ENCODE data around the gene RETREG2.

The RETREG2 gene

GRCh38 chr2:219174146-219174545, 3.9 kb upstream of the RETREG2 start:
- TF ChIP-seq, protein P1, sequence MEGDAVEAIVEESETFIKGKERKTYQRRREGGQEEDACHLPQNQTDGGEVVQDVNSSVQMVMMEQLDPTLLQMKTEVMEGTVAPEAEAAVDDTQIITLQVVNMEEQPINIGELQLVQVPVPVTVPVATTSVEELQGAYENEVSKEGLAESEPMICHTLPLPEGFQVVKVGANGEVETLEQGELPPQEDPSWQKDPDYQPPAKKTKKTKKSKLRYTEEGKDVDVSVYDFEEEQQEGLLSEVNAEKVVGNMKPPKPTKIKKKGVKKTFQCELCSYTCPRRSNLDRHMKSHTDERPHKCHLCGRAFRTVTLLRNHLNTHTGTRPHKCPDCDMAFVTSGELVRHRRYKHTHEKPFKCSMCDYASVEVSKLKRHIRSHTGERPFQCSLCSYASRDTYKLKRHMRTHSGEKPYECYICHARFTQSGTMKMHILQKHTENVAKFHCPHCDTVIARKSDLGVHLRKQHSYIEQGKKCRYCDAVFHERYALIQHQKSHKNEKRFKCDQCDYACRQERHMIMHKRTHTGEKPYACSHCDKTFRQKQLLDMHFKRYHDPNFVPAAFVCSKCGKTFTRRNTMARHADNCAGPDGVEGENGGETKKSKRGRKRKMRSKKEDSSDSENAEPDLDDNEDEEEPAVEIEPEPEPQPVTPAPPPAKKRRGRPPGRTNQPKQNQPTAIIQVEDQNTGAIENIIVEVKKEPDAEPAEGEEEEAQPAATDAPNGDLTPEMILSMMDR (IDR thresholded peaks at IDR 0.05; ENCODE audit: insufficient read depth, low read depth, low read length, missing control alignments), result no peak

GRCh38 chr2:219174801-219175200, 3.3 kb upstream of the RETREG2 start:
- TF ChIP-seq, protein P1 (IDR thresholded peaks at IDR 0.05; ENCODE audit: insufficient read depth, low read depth, low read length, missing control alignments), result no peak
- H3K4me3 ChIP-seq (ENCODE audit: low read depth, low read length), result no peak overlapping the region
- DNase-seq (ENCODE audit: low read depth), result no peak

More at GRCh38 chr2:219174146-219174545, 3.9 kb upstream of the RETREG2 start:
- no peak overlapping the region for H3K4me3 ChIP-seq (ENCODE audit: low read depth, low read length)
- DNase-seq (ENCODE audit: low read depth), result no peak

- TF ChIP-seq, protein P1 (IDR thresholded peaks at IDR 0.05; ENCODE audit: insufficient read depth, low read depth, low read length, missing control alignments), result no peak
- H3K4me3 ChIP-seq (ENCODE audit: low read depth, low read length), result peak overlapping the region; percentile 88
- DNase-seq (ENCODE audit: low read depth), result no peak
These were observed 2.6 kb upstream of the RETREG2 start for GRCh38 chr2:219175486-219175885.

DNA sequence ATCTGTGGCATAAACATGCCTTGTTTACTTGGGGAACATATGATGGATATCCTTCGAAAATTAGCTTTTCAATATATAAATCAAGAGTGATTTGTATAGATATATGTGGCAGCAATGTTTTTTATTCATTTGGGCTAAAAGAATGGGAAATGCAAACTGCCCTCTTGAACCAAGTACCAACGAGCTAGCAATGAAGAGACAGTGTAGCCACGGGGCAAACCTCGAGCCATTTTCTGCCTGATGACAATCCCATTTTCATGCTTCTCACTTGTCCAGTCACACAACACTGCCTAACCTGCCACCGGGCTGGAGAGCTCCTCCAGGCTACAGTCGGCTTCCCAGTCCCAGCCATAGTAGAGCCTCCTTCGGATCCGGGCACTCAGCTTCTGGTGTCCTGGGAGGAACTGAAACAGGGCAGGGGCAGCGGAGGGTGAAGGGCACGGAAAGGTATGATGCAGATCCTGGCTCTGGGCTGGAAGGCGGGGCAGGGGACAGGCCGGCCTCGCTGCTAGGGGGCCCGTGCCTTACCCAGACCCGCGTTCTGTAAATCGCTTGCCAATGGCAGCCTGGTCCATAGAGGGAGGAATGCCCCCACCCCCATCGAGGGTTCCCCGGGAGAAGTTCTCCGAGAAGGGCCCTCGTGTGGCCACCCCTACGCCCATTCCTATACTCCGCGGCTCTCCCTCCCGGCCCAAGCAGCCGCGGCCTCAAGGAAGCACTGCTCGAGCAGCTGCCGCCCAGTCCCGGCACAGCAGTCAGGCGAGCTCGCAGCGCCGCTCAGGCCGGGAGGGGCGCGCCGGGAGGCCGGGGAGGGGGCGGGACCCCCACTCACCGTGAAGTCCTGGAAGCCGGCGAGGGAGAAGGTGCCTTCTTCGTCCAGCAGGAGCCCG, 1.9 kb upstream of the RETREG2 start:
- peak; percentile 62 for DNase-seq (ENCODE audit: low read depth)
- TF ChIP-seq, protein P1 (IDR thresholded peaks at IDR 0.05; ENCODE audit: insufficient read depth, low read depth, low read length, missing control alignments), result no peak
- H3K4me3 ChIP-seq (ENCODE audit: low read depth, low read length), result peak overlapping the region; percentile 88

GRCh38 chr2:219176818-219177551, 1.1 kb upstream of the RETREG2 start, which contains the start of gene CNPPD1:
CNPPD1 (minus strand) TSS chr2:219176925; CDS start chr2:219176828, 97 bp downstream.
- peak; percentile 94 for DNase-seq (ENCODE audit: low read depth)
- peak within 1 kb of the TSS; percentile 88 for H3K4me3 ChIP-seq (ENCODE audit: low read depth, low read length)
- TF ChIP-seq, protein P1 (IDR thresholded peaks at IDR 0.05; ENCODE audit: insufficient read depth, low read depth, low read length, missing control alignments), result no peak

DNA sequence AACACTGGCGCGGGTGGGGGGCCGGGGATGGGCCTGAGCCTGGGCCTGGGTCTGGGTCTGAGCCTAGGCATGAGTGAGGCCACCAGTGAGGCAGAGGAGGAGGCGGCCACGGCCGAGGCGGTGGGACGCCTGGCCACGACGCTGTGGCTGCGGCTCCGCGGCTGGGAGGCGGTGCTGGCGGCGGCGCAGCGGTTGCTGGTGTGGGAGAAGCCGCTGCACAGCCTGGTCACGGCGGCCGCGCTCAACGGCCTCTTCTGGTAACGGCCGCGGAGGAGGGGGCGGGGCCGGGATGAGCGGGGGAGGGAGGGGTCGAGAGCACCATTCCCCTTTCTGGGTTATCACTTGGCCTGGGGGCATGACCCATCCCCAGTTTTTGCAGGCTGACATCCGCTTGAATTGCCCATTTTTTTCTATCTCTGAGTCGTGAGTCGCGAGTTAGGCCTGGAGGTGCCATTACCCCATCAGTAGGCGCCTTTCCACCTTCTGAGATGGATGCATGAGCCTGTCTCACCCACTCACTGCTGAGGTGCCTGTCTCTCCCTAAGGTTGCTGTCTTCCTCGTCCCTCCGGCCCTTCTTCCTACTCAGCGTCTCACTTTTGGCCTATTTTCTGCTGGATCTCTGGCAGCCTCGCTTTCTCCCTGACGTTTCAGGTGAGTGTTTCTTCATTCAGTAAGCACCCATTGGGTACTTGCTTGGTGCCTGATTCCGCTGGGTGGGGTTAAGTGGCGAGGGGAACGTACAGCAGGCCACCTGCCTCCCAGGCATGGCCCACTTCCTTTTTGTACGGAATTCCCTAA, 501 bp downstream of the RETREG2 start:
- TF ChIP-seq, protein P1 (IDR thresholded peaks at IDR 0.05; ENCODE audit: insufficient read depth, low read depth, low read length, missing control alignments), result no peak
- peak overlapping the region; percentile 85 for H3K4me3 ChIP-seq (ENCODE audit: low read depth, low read length)
- peak; percentile 47 for DNase-seq (ENCODE audit: low read depth)
